Measurements from ENCODE around the gene PTPN9.

DNA sequence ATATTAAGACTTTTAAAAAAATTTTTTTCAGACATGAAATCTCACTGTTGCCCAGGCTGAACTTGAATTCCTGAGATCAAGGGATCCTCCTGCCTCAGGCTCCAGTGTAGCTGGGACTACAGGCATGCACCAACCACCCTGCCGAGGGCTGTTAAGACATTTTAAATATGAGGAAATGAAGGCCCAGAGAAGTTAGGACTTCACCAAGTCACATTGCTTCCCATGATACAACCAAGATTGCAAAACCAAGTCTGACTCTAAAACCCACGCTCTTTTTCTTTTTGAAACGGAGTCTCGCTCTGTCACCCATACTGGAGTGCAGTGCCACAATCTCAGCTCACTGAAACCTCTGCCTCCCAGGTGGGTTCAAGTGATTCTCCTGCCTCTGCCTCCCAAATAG is 28.0 kb downstream of the PTPN9 start:
- no peak for TF ChIP-seq POLR2A (IDR thresholded peaks at IDR 0.05; ENCODE audit: low read depth, low read length)
- TF ChIP-seq, protein P1, sequence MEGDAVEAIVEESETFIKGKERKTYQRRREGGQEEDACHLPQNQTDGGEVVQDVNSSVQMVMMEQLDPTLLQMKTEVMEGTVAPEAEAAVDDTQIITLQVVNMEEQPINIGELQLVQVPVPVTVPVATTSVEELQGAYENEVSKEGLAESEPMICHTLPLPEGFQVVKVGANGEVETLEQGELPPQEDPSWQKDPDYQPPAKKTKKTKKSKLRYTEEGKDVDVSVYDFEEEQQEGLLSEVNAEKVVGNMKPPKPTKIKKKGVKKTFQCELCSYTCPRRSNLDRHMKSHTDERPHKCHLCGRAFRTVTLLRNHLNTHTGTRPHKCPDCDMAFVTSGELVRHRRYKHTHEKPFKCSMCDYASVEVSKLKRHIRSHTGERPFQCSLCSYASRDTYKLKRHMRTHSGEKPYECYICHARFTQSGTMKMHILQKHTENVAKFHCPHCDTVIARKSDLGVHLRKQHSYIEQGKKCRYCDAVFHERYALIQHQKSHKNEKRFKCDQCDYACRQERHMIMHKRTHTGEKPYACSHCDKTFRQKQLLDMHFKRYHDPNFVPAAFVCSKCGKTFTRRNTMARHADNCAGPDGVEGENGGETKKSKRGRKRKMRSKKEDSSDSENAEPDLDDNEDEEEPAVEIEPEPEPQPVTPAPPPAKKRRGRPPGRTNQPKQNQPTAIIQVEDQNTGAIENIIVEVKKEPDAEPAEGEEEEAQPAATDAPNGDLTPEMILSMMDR (IDR thresholded peaks at IDR 0.05 in 2 of 3, conservative IDR thresholded peaks at IDR 0.05 in 1 of 3; ENCODE audit: control insufficient read depth in 2 of 3, extremely low read depth in 1 of 3, insufficient read depth in 1 of 3, low read depth in 3 of 3, low read length in 3 of 3) = no peak
- TF ChIP-seq, protein P2, sequence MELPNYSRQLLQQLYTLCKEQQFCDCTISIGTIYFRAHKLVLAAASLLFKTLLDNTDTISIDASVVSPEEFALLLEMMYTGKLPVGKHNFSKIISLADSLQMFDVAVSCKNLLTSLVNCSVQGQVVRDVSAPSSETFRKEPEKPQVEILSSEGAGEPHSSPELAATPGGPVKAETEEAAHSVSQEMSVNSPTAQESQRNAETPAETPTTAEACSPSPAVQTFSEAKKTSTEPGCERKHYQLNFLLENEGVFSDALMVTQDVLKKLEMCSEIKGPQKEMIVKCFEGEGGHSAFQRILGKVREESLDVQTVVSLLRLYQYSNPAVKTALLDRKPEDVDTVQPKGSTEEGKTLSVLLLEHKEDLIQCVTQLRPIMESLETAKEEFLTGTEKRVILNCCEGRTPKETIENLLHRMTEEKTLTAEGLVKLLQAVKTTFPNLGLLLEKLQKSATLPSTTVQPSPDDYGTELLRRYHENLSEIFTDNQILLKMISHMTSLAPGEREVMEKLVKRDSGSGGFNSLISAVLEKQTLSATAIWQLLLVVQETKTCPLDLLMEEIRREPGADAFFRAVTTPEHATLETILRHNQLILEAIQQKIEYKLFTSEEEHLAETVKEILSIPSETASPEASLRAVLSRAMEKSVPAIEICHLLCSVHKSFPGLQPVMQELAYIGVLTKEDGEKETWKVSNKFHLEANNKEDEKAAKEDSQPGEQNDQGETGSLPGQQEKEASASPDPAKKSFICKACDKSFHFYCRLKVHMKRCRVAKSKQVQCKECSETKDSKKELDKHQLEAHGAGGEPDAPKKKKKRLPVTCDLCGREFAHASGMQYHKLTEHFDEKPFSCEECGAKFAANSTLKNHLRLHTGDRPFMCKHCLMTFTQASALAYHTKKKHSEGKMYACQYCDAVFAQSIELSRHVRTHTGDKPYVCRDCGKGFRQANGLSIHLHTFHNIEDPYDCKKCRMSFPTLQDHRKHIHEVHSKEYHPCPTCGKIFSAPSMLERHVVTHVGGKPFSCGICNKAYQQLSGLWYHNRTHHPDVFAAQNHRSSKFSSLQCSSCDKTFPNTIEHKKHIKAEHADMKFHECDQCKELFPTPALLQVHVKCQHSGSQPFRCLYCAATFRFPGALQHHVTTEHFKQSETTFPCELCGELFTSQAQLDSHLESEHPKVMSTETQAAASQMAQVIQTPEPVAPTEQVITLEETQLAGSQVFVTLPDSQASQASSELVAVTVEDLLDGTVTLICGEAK (IDR thresholded peaks at IDR 0.05; ENCODE audit: borderline replicate concordance) = no peak
- TF ChIP-seq, protein P3, sequence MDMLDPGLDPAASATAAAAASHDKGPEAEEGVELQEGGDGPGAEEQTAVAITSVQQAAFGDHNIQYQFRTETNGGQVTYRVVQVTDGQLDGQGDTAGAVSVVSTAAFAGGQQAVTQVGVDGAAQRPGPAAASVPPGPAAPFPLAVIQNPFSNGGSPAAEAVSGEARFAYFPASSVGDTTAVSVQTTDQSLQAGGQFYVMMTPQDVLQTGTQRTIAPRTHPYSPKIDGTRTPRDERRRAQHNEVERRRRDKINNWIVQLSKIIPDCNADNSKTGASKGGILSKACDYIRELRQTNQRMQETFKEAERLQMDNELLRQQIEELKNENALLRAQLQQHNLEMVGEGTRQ (IDR thresholded peaks at IDR 0.05; ENCODE audit: borderline replicate concordance, low read depth, low read length) = no peak
- no peak for TF ChIP-seq CHD4 (IDR thresholded peaks at IDR 0.05)
- no peak for TF ChIP-seq NFIC (IDR thresholded peaks at IDR 0.05; ENCODE audit: low read depth, low read length)
- TF ChIP-seq, protein P4, sequence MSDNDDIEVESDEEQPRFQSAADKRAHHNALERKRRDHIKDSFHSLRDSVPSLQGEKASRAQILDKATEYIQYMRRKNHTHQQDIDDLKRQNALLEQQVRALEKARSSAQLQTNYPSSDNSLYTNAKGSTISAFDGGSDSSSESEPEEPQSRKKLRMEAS (IDR thresholded peaks at IDR 0.05; ENCODE audit: low read depth, low read length) = no peak
